MCF 10A (cell line): ENCODE measurements around the gene DLK1. TPM values are rescaled to one million over a fixed set of nuclear protein-coding genes. Genes with fewer than 3 reads are reported as not detected.

Experiments used
- BruUV-seq: library from RNA; stranded (reverse); fragments of 400-500 nt; replicated peaks from 2 replicates; lab custom pipeline; 2021; lab: Mats Ljungman, UMichigan
- CTCF ChIA-PET: fragments of 300-600 bp; sonication (Branson Sonifier 250); formaldehyde crosslinking; extraction: SDS; loops from one replicate; lab custom pipeline; 2021; ENCODE audit warnings: antibody characterized with exemption, inconsistent platforms; lab: Yijun Ruan, JAX
- POLR2A ChIA-PET: fragments of 300-600, 350-650 bp; sonication (Branson Sonifier 250); formaldehyde crosslinking; extraction: SDS; loops from one replicate; lab custom pipeline; 2020; ENCODE audit warnings: antibody characterized with exemption, inconsistent platforms; lab: Yijun Ruan, JAX
- DNase-seq: peaks from one replicate; pipeline ENCODE4 v3.0.0-alpha.2; 2018; ENCODE audit not compliant: unreplicated experiment
- H3K27ac Mint-ChIP-seq: one replicate; pipeline ENCODE4 v1.8.0; 2022; ENCODE audit warnings: mild to moderate bottlenecking, low read depth, mixed read lengths; ENCODE audit not compliant: unreplicated experiment
- H3K27me3 Mint-ChIP-seq: one replicate; pipeline ENCODE4 v1.8.0; 2022; ENCODE audit warnings: mixed read lengths; ENCODE audit not compliant: insufficient read depth, unreplicated experiment
- H3K36me3 Mint-ChIP-seq: one replicate; pipeline ENCODE4 v1.8.0; 2022; ENCODE audit warnings: mild to moderate bottlenecking, moderate library complexity, mixed read lengths; ENCODE audit not compliant: insufficient read depth, unreplicated experiment
- H3K4me1 Mint-ChIP-seq: one replicate; pipeline ENCODE4 v1.8.0; 2022; ENCODE audit warnings: mixed read lengths; ENCODE audit not compliant: insufficient read depth, unreplicated experiment
- H3K4me3 Mint-ChIP-seq: one replicate; pipeline ENCODE4 v1.8.0; 2022; ENCODE audit warnings: mild to moderate bottlenecking, moderate library complexity, mixed read lengths; ENCODE audit not compliant: unreplicated experiment
- H3K9me3 Mint-ChIP-seq: one replicate; pipeline ENCODE4 v1.8.0; 2022; ENCODE audit warnings: mixed read lengths; ENCODE audit not compliant: unreplicated experiment
- intact Hi-C: fragments of 100-400 bp; cut with micrococcal nuclease; formaldehyde crosslinking; loops from 2 replicates; pipeline ENCODE4 v1.14.1; 2022
- total RNA-seq: library from RNA; stranded (reverse); gene quantifications from 2 replicates; pipeline ENCODE4 v1.2.3, GENCODE V29; 2022
- TF ChIP-seq, protein P1 (sequence below): fragments of 200-600 bp; IDR thresholded peaks from one replicate; pipeline ENCODE4 v1.8.0; 2022; ENCODE audit warnings: antibody characterized with exemption, mild to moderate bottlenecking; ENCODE audit not compliant: unreplicated experiment

The DLK1 gene
- total RNA-seq, 1 experiment from 2014 or later: not detected

DNA sequence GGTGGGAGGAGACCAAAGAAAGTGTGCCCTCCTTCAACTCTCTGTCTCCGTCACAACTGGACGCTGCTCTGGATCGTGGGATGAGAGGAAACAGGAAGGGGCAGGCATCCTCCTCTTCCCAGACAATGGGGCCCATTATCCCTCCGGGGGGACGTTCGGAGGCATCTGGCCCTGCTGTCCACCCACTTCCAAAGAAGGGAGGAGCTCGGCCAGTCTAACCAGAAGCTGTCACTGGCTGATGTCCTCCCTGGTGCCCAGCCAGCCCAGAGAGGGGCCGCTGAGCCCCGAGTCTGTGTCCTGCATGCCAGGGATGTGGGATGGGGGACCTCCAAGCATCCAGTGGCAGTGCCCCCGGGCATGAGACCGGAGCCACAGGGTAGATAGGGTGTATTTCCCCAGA is 59.4 kb downstream of the DLK1 start:
- Mint-ChIP-seq H3K36me3 (no peaks in the 10 kb centered on the region), H3K4me1 (no peaks in the 10 kb centered on the region), H3K27me3 (peaks cover 12% of the 10 kb centered on the region), H3K9me3 (no peaks in the 10 kb centered on the region), H3K27ac (no peak overlapping the region), H3K4me3 (no peak overlapping the region)
- intact Hi-C loops: no loop called here
- ChIA-PET POLR2A (no interaction called here), CTCF (no interaction called here)
- TF ChIP-seq, protein P1, sequence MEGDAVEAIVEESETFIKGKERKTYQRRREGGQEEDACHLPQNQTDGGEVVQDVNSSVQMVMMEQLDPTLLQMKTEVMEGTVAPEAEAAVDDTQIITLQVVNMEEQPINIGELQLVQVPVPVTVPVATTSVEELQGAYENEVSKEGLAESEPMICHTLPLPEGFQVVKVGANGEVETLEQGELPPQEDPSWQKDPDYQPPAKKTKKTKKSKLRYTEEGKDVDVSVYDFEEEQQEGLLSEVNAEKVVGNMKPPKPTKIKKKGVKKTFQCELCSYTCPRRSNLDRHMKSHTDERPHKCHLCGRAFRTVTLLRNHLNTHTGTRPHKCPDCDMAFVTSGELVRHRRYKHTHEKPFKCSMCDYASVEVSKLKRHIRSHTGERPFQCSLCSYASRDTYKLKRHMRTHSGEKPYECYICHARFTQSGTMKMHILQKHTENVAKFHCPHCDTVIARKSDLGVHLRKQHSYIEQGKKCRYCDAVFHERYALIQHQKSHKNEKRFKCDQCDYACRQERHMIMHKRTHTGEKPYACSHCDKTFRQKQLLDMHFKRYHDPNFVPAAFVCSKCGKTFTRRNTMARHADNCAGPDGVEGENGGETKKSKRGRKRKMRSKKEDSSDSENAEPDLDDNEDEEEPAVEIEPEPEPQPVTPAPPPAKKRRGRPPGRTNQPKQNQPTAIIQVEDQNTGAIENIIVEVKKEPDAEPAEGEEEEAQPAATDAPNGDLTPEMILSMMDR: no peak
- DNase-seq: no peak
- no TSS peak for BruUV-seq

DNA sequence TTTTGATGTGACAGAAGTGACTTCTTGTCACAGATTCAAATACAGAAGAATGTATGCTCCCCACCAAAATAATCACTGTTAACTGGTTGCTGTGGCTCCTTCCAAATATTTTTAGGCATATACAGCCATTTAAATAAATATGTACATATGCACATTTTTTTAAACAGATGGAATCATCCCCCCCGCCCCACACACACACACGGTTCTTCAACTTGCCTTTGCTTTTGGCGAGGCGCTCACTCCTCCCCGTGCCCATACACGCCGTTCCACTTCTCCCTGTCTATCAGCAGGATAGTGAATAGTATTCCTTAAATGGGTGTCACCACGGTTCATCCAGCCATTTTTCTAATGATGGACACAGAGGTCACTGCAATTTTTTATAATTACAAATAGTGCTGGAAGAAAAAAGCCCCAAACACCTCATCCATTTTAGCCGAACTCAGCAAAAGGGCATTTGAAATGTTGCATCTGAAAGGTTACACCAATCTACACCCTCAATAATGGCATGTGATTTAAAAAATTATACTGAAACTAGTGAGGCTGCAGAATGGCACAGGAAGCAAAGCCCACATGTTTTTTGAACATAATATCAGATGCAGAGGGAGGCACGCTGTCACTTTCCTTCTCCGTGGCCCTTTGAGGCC is 60.0 kb downstream of the DLK1 start:
- Mint-ChIP-seq H3K27ac (no peak overlapping the region), H3K27me3 (peaks cover 12% of the 10 kb centered on the region), H3K36me3 (no peaks in the 10 kb centered on the region), H3K4me1 (no peaks in the 10 kb centered on the region), H3K9me3 (no peaks in the 10 kb centered on the region), H3K4me3 (no peak overlapping the region)
- POLR2A ChIA-PET: no interaction called here
- no TSS peak for BruUV-seq
- TF ChIP-seq, protein P1: no peak
- intact Hi-C loops: no loop called here
- CTCF ChIA-PET: interaction anchor here (0.6 kb wide), 1 partner anchor 261 kb away, joined by 3 read pairs; no protein-coding TSS in a partner anchor
- no peak for DNase-seq

DNA sequence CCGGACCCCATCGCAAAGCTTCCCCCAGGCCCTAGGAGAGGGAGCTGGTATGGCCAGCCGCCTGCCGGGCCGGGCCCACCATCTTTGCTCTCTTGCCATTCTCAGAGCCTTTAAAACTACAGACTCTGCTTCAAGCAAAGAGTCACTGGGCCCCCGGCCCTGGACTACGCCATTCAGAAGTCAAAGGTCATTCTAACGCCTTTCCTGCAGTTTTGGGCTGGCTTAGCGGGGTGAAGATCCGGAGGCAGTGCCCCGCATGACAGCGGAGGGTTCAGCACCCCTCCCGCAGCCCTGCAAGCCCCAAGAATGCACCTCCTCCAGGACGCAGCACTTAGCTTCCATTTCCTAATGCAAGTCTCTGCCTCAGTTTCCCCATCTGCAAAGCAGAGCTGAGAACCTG is 61.0 kb downstream of the DLK1 start:
- ChIA-PET POLR2A (no interaction called here), CTCF (no interaction called here)
- no peaks in the 10 kb centered on the region for H3K9me3 Mint-ChIP-seq
- peaks cover 20% of the 10 kb centered on the region for H3K27me3 Mint-ChIP-seq
- no peaks in the 10 kb centered on the region for H3K4me1 Mint-ChIP-seq
- DNase-seq: no peak
- no peaks in the 10 kb centered on the region for H3K36me3 Mint-ChIP-seq
- no peak overlapping the region for H3K4me3 Mint-ChIP-seq
- intact Hi-C loops: no loop called here
- no peak overlapping the region for H3K27ac Mint-ChIP-seq
- BruUV-seq: no TSS peak
- TF ChIP-seq, protein P1: no peak

Other genes starting within 250 kb of the DLK1 start
- gene BEGAIN, start 139.5 kb upstream of the DLK1 start, total RNA-seq: 3.6 and 7.0 TPM in 2 replicates
- not detected in 2 replicates for gene MEG3, start 99.2 kb downstream of the DLK1 start, total RNA-seq
- not detected in 2 replicates for gene RTL1, start 176.8 kb downstream of the DLK1 start, total RNA-seq